ENCODE results near the gene SH3GL1. TPM values are rescaled to one million over a fixed set of nuclear protein-coding genes. Genes with fewer than 3 reads are reported as not detected.
A peak's percentile ranks its signal among the peaks of the same experiment; 100 is the strongest.

Gene SH3GL1
- total and polyA plus RNA-seq, 2 donors from 2014 or later = 34.8 to 52.7 TPM

- peaks cover 0 to 4% (median 2%) of the 10 kb centered on the region in 3 donors for H3K36me3 ChIP-seq (ENCODE audit: control insufficient read depth in 2 of 3, insufficient read depth in 3 of 3, low read length in 3 of 3)
- DNase-seq = no peak
- H3K9me3 ChIP-seq (ENCODE audit: control insufficient read depth in 2 of 3, insufficient read depth in 1 of 3, low read length in 3 of 3) = no peaks in the 10 kb centered on the region
- H3K4me3 ChIP-seq (ENCODE audit: low read length in 3 of 3) = no peak overlapping the region
- H3K27ac ChIP-seq (ENCODE audit: low read depth in 2 of 2, low read length in 2 of 2) = peak overlapping the region in 1 of 2 donors; percentile 13
- intact Hi-C loops (cut with DNase I) = no loop called here
- no peak overlapping the region for H3K9ac ChIP-seq (ENCODE audit: low read length in 3 of 3)
- TF ChIP-seq CTCF (IDR thresholded peaks at IDR 0.05; ENCODE audit: borderline replicate concordance, extremely low read depth, insufficient read depth) = no peak
- H3K4me1 ChIP-seq (ENCODE audit: control insufficient read depth in 2 of 3, insufficient read depth in 2 of 3, low read depth in 1 of 3, low read length in 3 of 3) = peaks cover 0 to 9% (median 0%) of the 10 kb centered on the region in 3 donors
- no peak for FAIRE-seq
- H3K27me3 ChIP-seq (ENCODE audit: control insufficient read depth, insufficient read depth, low read length) = no peaks in the 10 kb centered on the region
Measured at GRCh38 chr19:4347521-4347920, 52.8 kb downstream of the SH3GL1 start.

- Histone ChIP-seq H3K9me3 (ENCODE audit: control insufficient read depth in 2 of 3, insufficient read depth in 1 of 3, low read length in 3 of 3) (no peaks in the 10 kb centered on the region), H3K4me3 (ENCODE audit: low read length in 3 of 3) (no peak overlapping the region), H3K27ac (ENCODE audit: low read depth in 2 of 2, low read length in 2 of 2) (no peak overlapping the region), H3K27me3 (ENCODE audit: control insufficient read depth, insufficient read depth, low read length) (no peaks in the 10 kb centered on the region), H3K4me1 (ENCODE audit: control insufficient read depth in 2 of 3, insufficient read depth in 2 of 3, low read depth in 1 of 3, low read length in 3 of 3) (peaks cover 0 to 13% (median 3%) of the 10 kb centered on the region in 3 donors), H3K36me3 (ENCODE audit: control insufficient read depth in 2 of 3, insufficient read depth in 3 of 3, low read length in 3 of 3) (peaks cover 0 to 4% (median 2%) of the 10 kb centered on the region in 3 donors), H3K9ac (ENCODE audit: low read length in 3 of 3) (no peak overlapping the region)
- FAIRE-seq (no peak), DNase-seq (no peak)
- intact Hi-C loops (cut with DNase I) = no loop called here
- TF ChIP-seq CTCF (IDR thresholded peaks at IDR 0.05; ENCODE audit: borderline replicate concordance, extremely low read depth, insufficient read depth) = no peak
Measured at GRCh38 chr19:4346020-4346383, 54.3 kb downstream of the SH3GL1 start.

- FAIRE-seq (no peak), DNase-seq (no peak)
- intact Hi-C loops (cut with DNase I) = no loop called here
- H3K9ac ChIP-seq (ENCODE audit: low read length in 3 of 3) = no peak overlapping the region
- H3K9me3 ChIP-seq (ENCODE audit: control insufficient read depth in 2 of 3, insufficient read depth in 1 of 3, low read length in 3 of 3) = no peaks in the 10 kb centered on the region
- peaks cover 0 to 13% (median 3%) of the 10 kb centered on the region in 3 donors for H3K4me1 ChIP-seq (ENCODE audit: control insufficient read depth in 2 of 3, insufficient read depth in 2 of 3, low read depth in 1 of 3, low read length in 3 of 3)
- no peak overlapping the region for H3K27ac ChIP-seq (ENCODE audit: low read depth in 2 of 2, low read length in 2 of 2)
- H3K27me3 ChIP-seq (ENCODE audit: control insufficient read depth, insufficient read depth, low read length) = no peaks in the 10 kb centered on the region
- TF ChIP-seq CTCF (IDR thresholded peaks at IDR 0.05; ENCODE audit: borderline replicate concordance, extremely low read depth, insufficient read depth) = no peak
- H3K4me3 ChIP-seq (ENCODE audit: low read length in 3 of 3) = no peak overlapping the region
- peaks cover 0 to 4% (median 2%) of the 10 kb centered on the region in 3 donors for H3K36me3 ChIP-seq (ENCODE audit: control insufficient read depth in 2 of 3, insufficient read depth in 3 of 3, low read length in 3 of 3)
Measured at GRCh38 chr19:4345342-4346019, 54.9 kb downstream of the SH3GL1 start.

All from kidney (tissue), 14 donors.